Measurements from ENCODE around the gene TBCD.
A peak's percentile ranks its signal among the peaks of the same experiment; 100 is the strongest.
"Not testable (repeated sequence)": the region's sequence is repeated elsewhere in the genome, so short reads cannot be mapped to it uniquely, and the experiment has no call there.

TBCD gene

DNA sequence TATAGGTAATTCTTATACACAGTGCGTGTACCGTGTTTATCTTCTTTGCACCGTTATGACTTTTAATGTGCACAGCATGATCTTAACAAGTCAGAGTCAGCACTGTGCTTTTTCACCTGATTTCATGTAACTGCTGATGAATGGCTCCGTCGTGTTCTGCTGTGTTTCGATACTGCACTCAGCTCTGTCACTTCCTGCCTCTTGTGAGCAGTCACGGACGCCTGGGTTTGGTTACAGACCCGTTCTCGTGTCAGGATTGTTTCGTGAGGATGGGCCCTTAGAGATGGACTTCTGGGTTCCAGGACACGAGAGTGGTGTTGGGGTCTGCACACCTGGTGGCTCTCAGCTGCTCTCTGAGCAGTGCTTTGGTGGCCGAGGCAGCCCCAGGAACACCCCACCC lies 24.6 kb downstream of the TBCD start:
- Histone ChIP-seq H3K4me2 (ENCODE audit: insufficient read depth, low read length, poor library complexity, severe bottlenecking) (no peak overlapping the region), H3K14ac (ENCODE audit: low read length) (no peak overlapping the region), H3K9ac (ENCODE audit: low read depth, low read length, poor library complexity) (no peak overlapping the region), H3K36me3 (replicated peaks in 1 of 2; ENCODE audit: control insufficient read depth in 2 of 2, insufficient read depth in 2 of 2, low read length in 2 of 2) (peaks cover 28 to 64% of the 10 kb centered on the region in 2 donors), H2BK15ac (ENCODE audit: low read length) (no peak overlapping the region), H3K4me1 (ENCODE audit: control insufficient read depth in 2 of 2, insufficient read depth in 1 of 2, low read depth in 1 of 2, low read length in 2 of 2) (no peaks in the 10 kb centered on the region), H3K4me3 (ENCODE audit: low read length in 2 of 2) (no peak overlapping the region), H2BK12ac (ENCODE audit: low read length) (no peak overlapping the region), H3K9me3 (replicated peaks in 1 of 2; ENCODE audit: control insufficient read depth in 2 of 2, insufficient read depth in 1 of 2, low read depth in 1 of 2, low read length in 2 of 2) (peaks cover 0 to 4% of the 10 kb centered on the region in 2 donors), H3K18ac (ENCODE audit: low read length) (no peak overlapping the region), H3K27me3 (ENCODE audit: control insufficient read depth in 3 of 3, insufficient read depth in 3 of 3, low read depth in 1 of 3, low read length in 3 of 3) (no peaks in the 10 kb centered on the region), H2BK120ac (ENCODE audit: low read depth, low read length) (no peak overlapping the region), H3K27ac (replicated peaks; ENCODE audit: low read length) (no peak overlapping the region), H2BK5ac (ENCODE audit: low read length) (no peak overlapping the region), H4K91ac (ENCODE audit: low read depth, low read length, poor library complexity) (no peak overlapping the region), H3K79me1 (ENCODE audit: low read depth, low read length) (peaks cover 6% of the 10 kb centered on the region), H2AFZ (ENCODE audit: low read length) (no peak overlapping the region), H3K23ac (ENCODE audit: low read depth, low read length, poor library complexity) (no peak overlapping the region), H4K8ac (ENCODE audit: low read depth, low read length) (no peak overlapping the region), H2AK5ac (ENCODE audit: low read depth, low read length) (no peak overlapping the region), H3K4ac (ENCODE audit: low read length) (no peak overlapping the region)
- WGBS, 2 donors (ENCODE audit: extremely low coverage in 2 of 2, insufficient read length in 2 of 2, insufficient replicate concordance in 1 of 2): no CpG with 5 or more reads among the region's 13 CpGs
- DNase-seq (ENCODE audit: low spot score): no peak

- H3K27me3 ChIP-seq (ENCODE audit: control insufficient read depth in 3 of 3, insufficient read depth in 3 of 3, low read depth in 1 of 3, low read length in 3 of 3); H2BK12ac ChIP-seq (ENCODE audit: low read length); H3K4ac ChIP-seq (ENCODE audit: low read length); H3K14ac ChIP-seq (ENCODE audit: low read length); H2AK5ac ChIP-seq (ENCODE audit: low read depth, low read length); H4K8ac ChIP-seq (ENCODE audit: low read depth, low read length); H4K91ac ChIP-seq (ENCODE audit: low read depth, low read length, poor library complexity); H3K4me2 ChIP-seq (ENCODE audit: insufficient read depth, low read length, poor library complexity, severe bottlenecking); H2AFZ ChIP-seq (ENCODE audit: low read length); H3K23ac ChIP-seq (ENCODE audit: low read depth, low read length, poor library complexity); H3K18ac ChIP-seq (ENCODE audit: low read length); H2BK120ac ChIP-seq (ENCODE audit: low read depth, low read length); H2BK5ac ChIP-seq (ENCODE audit: low read length); H2BK15ac ChIP-seq (ENCODE audit: low read length); H3K9me3 ChIP-seq (replicated peaks in 1 of 2; ENCODE audit: control insufficient read depth in 2 of 2, insufficient read depth in 1 of 2, low read depth in 1 of 2, low read length in 2 of 2); H3K9ac ChIP-seq (ENCODE audit: low read depth, low read length, poor library complexity); DNase-seq (ENCODE audit: low spot score); H3K27ac ChIP-seq (replicated peaks; ENCODE audit: low read length); H3K4me1 ChIP-seq (ENCODE audit: control insufficient read depth in 2 of 2, insufficient read depth in 1 of 2, low read depth in 1 of 2, low read length in 2 of 2); H3K4me3 ChIP-seq (ENCODE audit: low read length in 2 of 2): not testable (repeated sequence)
- WGBS, 2 donors (ENCODE audit: extremely low coverage in 2 of 2, insufficient read length in 2 of 2, insufficient replicate concordance in 1 of 2): no CpG with 5 or more reads among the region's 21 CpGs
- Histone ChIP-seq H3K36me3 (replicated peaks in 1 of 2; ENCODE audit: control insufficient read depth in 2 of 2, insufficient read depth in 2 of 2, low read length in 2 of 2) (peaks cover 25 to 63% of the 10 kb centered on the region in 2 donors), H3K79me1 (ENCODE audit: low read depth, low read length) (peaks cover 10% of the 10 kb centered on the region)
Observed at GRCh38 chr17:82777778-82778375, 26.0 kb downstream of the TBCD start.

DNA sequence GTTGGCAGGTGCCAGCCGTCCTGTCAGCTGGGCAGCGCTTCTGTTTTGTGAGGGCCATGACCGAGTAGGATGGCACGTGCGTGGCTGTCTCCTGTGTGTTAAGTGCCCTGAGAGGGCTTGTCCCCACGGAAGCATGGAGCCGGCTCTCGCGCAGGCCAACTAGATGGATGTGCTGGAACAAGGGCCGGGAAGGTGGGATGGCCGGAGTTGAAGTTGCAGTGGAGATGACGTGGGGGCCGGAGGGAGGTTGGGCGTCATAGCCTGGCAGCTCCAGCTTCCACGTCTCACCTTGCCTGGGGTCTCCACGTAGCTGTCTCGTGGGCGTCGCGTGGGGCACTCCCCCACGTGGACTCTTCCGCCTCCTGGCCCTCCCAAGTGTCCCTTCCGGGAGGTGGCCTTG lies 27.7 kb downstream of the TBCD start:
- Histone ChIP-seq H3K79me1 (ENCODE audit: low read depth, low read length) (peaks cover 11% of the 10 kb centered on the region), H3K23ac (ENCODE audit: low read depth, low read length, poor library complexity) (peak overlapping the region; percentile 91), H2BK120ac (ENCODE audit: low read depth, low read length) (no peak overlapping the region), H4K91ac (ENCODE audit: low read depth, low read length, poor library complexity) (no peak overlapping the region), H3K9ac (ENCODE audit: low read depth, low read length, poor library complexity) (peak overlapping the region; percentile 30), H4K8ac (ENCODE audit: low read depth, low read length) (peak overlapping the region; percentile 3), H3K4me1 (ENCODE audit: control insufficient read depth in 2 of 2, insufficient read depth in 1 of 2, low read depth in 1 of 2, low read length in 2 of 2) (peaks cover 0 to 2% of the 10 kb centered on the region in 2 donors), H2BK5ac (ENCODE audit: low read length) (peak overlapping the region; percentile 39), H3K4me3 (ENCODE audit: low read length in 2 of 2) (peak overlapping the region in 1 of 2 donors; percentile 43), H2BK12ac (ENCODE audit: low read length) (no peak overlapping the region), H3K27ac (replicated peaks; ENCODE audit: low read length) (no peak overlapping the region), H2BK15ac (ENCODE audit: low read length) (no peak overlapping the region), H3K4me2 (ENCODE audit: insufficient read depth, low read length, poor library complexity, severe bottlenecking) (no peak overlapping the region), H3K4ac (ENCODE audit: low read length) (peak overlapping the region; percentile 53), H2AK5ac (ENCODE audit: low read depth, low read length) (no peak overlapping the region), H3K27me3 (ENCODE audit: control insufficient read depth in 3 of 3, insufficient read depth in 3 of 3, low read depth in 1 of 3, low read length in 3 of 3) (no peaks in the 10 kb centered on the region), H3K18ac (ENCODE audit: low read length) (peak overlapping the region; percentile 17), H3K9me3 (replicated peaks in 1 of 2; ENCODE audit: control insufficient read depth in 2 of 2, insufficient read depth in 1 of 2, low read depth in 1 of 2, low read length in 2 of 2) (peaks cover 0 to 4% of the 10 kb centered on the region in 2 donors), H2AFZ (ENCODE audit: low read length) (no peak overlapping the region), H3K14ac (ENCODE audit: low read length) (peak overlapping the region; percentile 56), H3K36me3 (replicated peaks in 1 of 2; ENCODE audit: control insufficient read depth in 2 of 2, insufficient read depth in 2 of 2, low read length in 2 of 2) (peaks cover 30 to 72% of the 10 kb centered on the region in 2 donors)
- DNase-seq (ENCODE audit: low spot score): no peak
- no CpG with 5 or more reads among the region's 23 CpGs for WGBS, 2 donors (ENCODE audit: extremely low coverage in 2 of 2, insufficient read length in 2 of 2, insufficient replicate concordance in 1 of 2)

DNA sequence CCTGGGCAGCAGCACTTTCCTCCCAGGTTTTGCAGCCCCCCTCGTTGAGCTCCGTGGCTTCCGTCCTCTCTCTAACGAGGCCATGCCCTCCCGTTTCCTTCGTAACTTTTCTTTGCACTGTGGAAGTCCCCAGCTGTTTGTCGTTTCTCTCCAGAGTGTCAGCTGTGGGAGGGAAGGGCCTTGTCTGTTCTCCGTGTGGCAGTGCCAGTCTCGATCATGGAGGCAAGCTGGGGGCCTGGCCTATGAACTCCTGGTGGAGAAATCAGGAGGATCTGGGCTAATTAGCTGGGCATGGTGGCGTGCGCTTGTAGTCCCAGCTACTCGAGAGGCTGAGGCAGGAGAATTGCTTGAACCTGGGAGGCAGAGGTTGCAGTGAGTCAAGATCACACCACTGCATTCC lies 28.3 kb downstream of the TBCD start:
- no peak overlapping the region for H2AK5ac ChIP-seq (ENCODE audit: low read depth, low read length)
- DNase-seq (ENCODE audit: low spot score): no peak
- no peak overlapping the region for H2BK120ac ChIP-seq (ENCODE audit: low read depth, low read length)
- peak overlapping the region; percentile 39 for H2BK5ac ChIP-seq (ENCODE audit: low read length)
- H3K4me1 ChIP-seq (ENCODE audit: control insufficient read depth in 2 of 2, insufficient read depth in 1 of 2, low read depth in 1 of 2, low read length in 2 of 2): peaks cover 0 to 2% of the 10 kb centered on the region in 2 donors
- H3K23ac ChIP-seq (ENCODE audit: low read depth, low read length, poor library complexity): peak overlapping the region; percentile 91
- H3K4me3 ChIP-seq (ENCODE audit: low read length in 2 of 2): no peak overlapping the region
- peak overlapping the region; percentile 30 for H3K9ac ChIP-seq (ENCODE audit: low read depth, low read length, poor library complexity)
- no peak overlapping the region for H4K8ac ChIP-seq (ENCODE audit: low read depth, low read length)
- H3K4ac ChIP-seq (ENCODE audit: low read length): no peak overlapping the region
- no peaks in the 10 kb centered on the region for H3K27me3 ChIP-seq (ENCODE audit: control insufficient read depth in 3 of 3, insufficient read depth in 3 of 3, low read depth in 1 of 3, low read length in 3 of 3)
- peak overlapping the region; percentile 94 for H3K14ac ChIP-seq (ENCODE audit: low read length)
- H2AFZ ChIP-seq (ENCODE audit: low read length): no peak overlapping the region
- H3K4me2 ChIP-seq (ENCODE audit: insufficient read depth, low read length, poor library complexity, severe bottlenecking): no peak overlapping the region
- H3K9me3 ChIP-seq (replicated peaks in 1 of 2; ENCODE audit: control insufficient read depth in 2 of 2, insufficient read depth in 1 of 2, low read depth in 1 of 2, low read length in 2 of 2): peaks cover 0 to 4% of the 10 kb centered on the region in 2 donors
- no peak overlapping the region for H3K27ac ChIP-seq (replicated peaks; ENCODE audit: low read length)
- H3K18ac ChIP-seq (ENCODE audit: low read length): no peak overlapping the region
- WGBS, 2 donors (ENCODE audit: extremely low coverage in 2 of 2, insufficient read length in 2 of 2, insufficient replicate concordance in 1 of 2): no CpG with 5 or more reads among the region's 12 CpGs
- H2BK15ac ChIP-seq (ENCODE audit: low read length): no peak overlapping the region
- peaks cover 11% of the 10 kb centered on the region for H3K79me1 ChIP-seq (ENCODE audit: low read depth, low read length)
- peaks cover 29 to 68% of the 10 kb centered on the region in 2 donors for H3K36me3 ChIP-seq (replicated peaks in 1 of 2; ENCODE audit: control insufficient read depth in 2 of 2, insufficient read depth in 2 of 2, low read length in 2 of 2)
- H4K91ac ChIP-seq (ENCODE audit: low read depth, low read length, poor library complexity): no peak overlapping the region
- H2BK12ac ChIP-seq (ENCODE audit: low read length): no peak overlapping the region
